GM04503 (cell line): ENCODE data around the gene SUMF1.

Source experiments
- DNase-seq: peaks from one replicate; pipeline ENCODE4 v3.0.0-alpha.2; 2012; ENCODE audit warnings: low read depth

SUMF1 gene

GRCh38 chr3:4413467-4413866, 53.6 kb downstream of the SUMF1 start:
- DNase-seq, result no peak

GRCh38 chr3:4411833-4412232, 55.2 kb downstream of the SUMF1 start:
- DNase-seq, result no peak

- DNase-seq, result no peak
Measured at GRCh38 chr3:4411236-4411635, 55.8 kb downstream of the SUMF1 start.

- DNase-seq, result no peak
Measured at GRCh38 chr3:4410606-4411005, 56.5 kb downstream of the SUMF1 start.

- DNase-seq, result no peak
Measured at GRCh38 chr3:4409971-4410573, 57.0 kb downstream of the SUMF1 start.

- no peak for DNase-seq
Measured at GRCh38 chr3:4409415-4409814, 57.7 kb downstream of the SUMF1 start.

- no peak for DNase-seq
Measured at GRCh38 chr3:4408958-4409357, 58.1 kb downstream of the SUMF1 start.

GRCh38 chr3:4407941-4408340, 59.1 kb downstream of the SUMF1 start:
- DNase-seq, result no peak

- no peak for DNase-seq
Measured at GRCh38 chr3:4406746-4407568, 60.1 kb downstream of the SUMF1 start.

- DNase-seq, result no peak
Measured at GRCh38 chr3:4404881-4405280, 62.2 kb downstream of the SUMF1 start.

- no peak for DNase-seq
Measured at GRCh38 chr3:4401441-4401840, 65.6 kb downstream of the SUMF1 start.

- no peak for DNase-seq
Measured at GRCh38 chr3:4399476-4399875, 67.6 kb downstream of the SUMF1 start.

GRCh38 chr3:4398941-4399245, 68.2 kb downstream of the SUMF1 start:
- DNase-seq, result no peak

- DNase-seq, result no peak
Measured at GRCh38 chr3:4398120-4398940, 68.7 kb downstream of the SUMF1 start.

GRCh38 chr3:4397466-4397865, 69.6 kb downstream of the SUMF1 start:
- no peak for DNase-seq

- DNase-seq, result no peak
Measured at GRCh38 chr3:4396542-4396941, 70.5 kb downstream of the SUMF1 start.

- DNase-seq, result no peak
Measured at GRCh38 chr3:4396006-4396405, 71.1 kb downstream of the SUMF1 start.

GRCh38 chr3:4395448-4395847, 71.6 kb downstream of the SUMF1 start:
- no peak for DNase-seq

- DNase-seq, result no peak
Measured at GRCh38 chr3:4394567-4394966, 72.5 kb downstream of the SUMF1 start.

- no peak for DNase-seq
Measured at GRCh38 chr3:4394048-4394447, 73.0 kb downstream of the SUMF1 start.

- DNase-seq, result no peak
Measured at GRCh38 chr3:4392992-4393391, 74.1 kb downstream of the SUMF1 start.

- DNase-seq, result no peak
Measured at GRCh38 chr3:4387210-4388204, 79.6 kb downstream of the SUMF1 start.
